GM12891 (cell line): Measurements from ENCODE around the gene RABAC1.

ENCODE experiments used
- DNase-seq: peaks from one replicate; pipeline ENCODE4 v3.0.0; 2011; ENCODE audit warnings: low spot score; ENCODE audit not compliant: insufficient read length
- FAIRE-seq: peaks from 2 replicates; lab custom pipeline; 2011; peaks lifted over from hg19 to GRCh38; lab: Jason Lieb, UNC
- PAX5 ChIP-seq: IDR thresholded peaks from 2 replicates; pipeline ENCODE4 v1.6.1; 2011; ENCODE audit warnings: low read length, moderate library complexity, mild to moderate bottlenecking; ENCODE audit not compliant: insufficient read depth, severe bottlenecking
- POLR2A ChIP-seq: IDR thresholded peaks from 2 replicates; pipeline ENCODE4 v1.6.1; 2011; ENCODE audit warnings: low read depth, low read length, control low read depth
- POLR2AphosphoS5 ChIP-seq: IDR thresholded peaks from 2 replicates; pipeline ENCODE4 v1.6.1; 2011; ENCODE audit warnings: low read depth, low read length, control low read depth
- POU2F2 ChIP-seq: IDR thresholded peaks from 2 replicates; pipeline ENCODE4 v1.6.1; 2011; ENCODE audit warnings: low read depth, mild to moderate bottlenecking, control low read depth, low read length, moderate library complexity
- SPI1 ChIP-seq: IDR thresholded peaks from 2 replicates; pipeline ENCODE4 v1.6.1; 2011; ENCODE audit warnings: low read depth, low read length, control low read depth
- TAF1 ChIP-seq: IDR thresholded peaks from 2 replicates; pipeline ENCODE4 v1.6.1; 2011; ENCODE audit warnings: low read depth, low read length, control low read depth

The RABAC1 gene

DNA sequence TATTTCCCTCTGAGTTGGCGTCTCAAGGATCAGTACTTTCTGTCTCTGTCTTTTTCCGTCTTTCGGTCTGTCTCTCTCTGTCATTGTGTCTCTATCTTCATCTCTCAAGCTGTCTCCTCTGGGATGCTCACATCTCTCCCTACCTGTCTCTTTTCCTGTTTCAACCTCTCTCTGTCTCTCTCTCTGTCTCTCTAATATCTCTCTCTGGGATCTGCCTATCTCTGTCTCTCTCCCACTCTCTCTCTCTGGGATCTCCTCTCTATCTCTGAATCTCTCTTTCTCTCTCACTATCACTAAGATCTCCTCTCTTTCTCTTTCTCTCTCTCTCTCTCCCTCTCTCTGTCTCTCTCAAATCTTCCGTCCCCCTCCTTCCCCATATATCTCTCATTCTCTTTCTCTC, 30.9 kb upstream of the RABAC1 start:
- FAIRE-seq: no peak
- DNase-seq: no peak
- TF ChIP-seq POLR2A (no peak), PAX5 (no peak), POLR2AphosphoS5 (no peak), TAF1 (no peak), POU2F2 (no peak), SPI1 (no peak)

DNA sequence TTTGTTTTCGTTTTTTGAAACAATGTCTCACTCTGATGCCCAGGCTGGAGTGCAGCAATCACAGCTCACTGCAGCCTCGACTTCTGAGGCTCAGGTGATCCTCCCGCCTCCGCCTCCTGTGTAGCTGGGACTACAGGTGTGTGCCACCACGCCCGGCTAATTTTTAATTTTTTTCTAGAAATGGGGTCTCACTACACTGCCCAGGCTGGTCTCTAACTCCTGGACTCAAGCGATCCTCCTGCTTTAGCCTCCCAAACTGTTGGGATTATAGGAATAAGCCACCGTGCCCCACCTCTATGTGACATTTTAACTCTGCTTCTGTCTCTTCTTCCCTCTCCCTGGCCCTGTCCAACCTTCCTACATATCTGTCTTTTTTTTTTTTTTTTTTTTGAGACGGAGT, 29.8 kb upstream of the RABAC1 start:
- no peak for FAIRE-seq
- DNase-seq: no peak
- TF ChIP-seq POU2F2 (no peak), SPI1 (no peak)

DNA sequence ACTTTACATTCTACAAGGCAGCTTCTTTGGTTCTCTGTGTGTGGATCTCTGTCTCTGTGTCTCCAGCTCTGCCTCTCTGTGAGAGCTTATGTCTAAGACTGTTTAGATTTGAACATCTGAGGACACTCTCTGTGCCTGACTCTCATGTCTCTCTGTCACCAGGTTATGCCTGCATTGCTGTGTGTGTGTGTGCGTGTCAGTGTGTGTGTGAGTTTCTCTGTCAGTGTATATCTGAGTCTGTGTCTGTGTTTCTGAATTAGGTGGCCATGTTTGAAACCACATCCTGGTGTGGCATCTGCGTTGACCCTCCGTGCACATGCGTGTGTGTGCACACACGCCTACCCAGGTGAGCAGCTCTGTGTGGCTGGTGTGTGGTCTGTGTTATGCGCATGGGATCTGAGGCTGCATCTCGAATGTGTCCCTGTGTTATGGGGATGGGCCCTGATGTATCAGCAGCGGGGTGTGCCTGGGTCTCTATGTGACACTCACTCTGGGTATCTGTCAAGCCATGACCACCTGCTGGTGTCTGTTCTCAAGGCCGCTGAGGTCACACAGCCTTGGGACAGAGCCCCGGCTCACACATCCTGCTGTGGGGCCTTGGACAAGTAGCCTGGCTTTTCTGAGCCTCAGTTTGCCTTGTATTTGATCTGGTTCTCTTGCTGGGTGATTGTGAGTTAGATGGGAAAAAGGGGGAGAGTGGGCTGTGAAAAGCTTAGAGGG, 28.2 kb upstream of the RABAC1 start:
- TF ChIP-seq POLR2A: no peak
- TF ChIP-seq PAX5: no peak
- TF ChIP-seq SPI1: no peak
- TF ChIP-seq POU2F2: no peak
- no peak for TF ChIP-seq TAF1
- no peak for TF ChIP-seq POLR2AphosphoS5
- FAIRE-seq: no peak
- no peak for DNase-seq

- no peak for FAIRE-seq
- no peak for DNase-seq
- TF ChIP-seq POU2F2 (no peak), POLR2AphosphoS5 (no peak), TAF1 (no peak), PAX5 (no peak), POLR2A (no peak), SPI1 (no peak)
Measured at GRCh38 chr19:41984961-41985360, 25.8 kb upstream of the RABAC1 start.

- no peak for FAIRE-seq
- TF ChIP-seq TAF1 (no peak), POLR2A (no peak), SPI1 (no peak), PAX5 (no peak), POU2F2 (no peak), POLR2AphosphoS5 (no peak)
- DNase-seq: no peak
Measured at GRCh38 chr19:41981724-41982123, 22.6 kb upstream of the RABAC1 start.

- no peak for TF ChIP-seq POU2F2
- no peak for TF ChIP-seq PAX5
- no peak for TF ChIP-seq TAF1
- no peak for TF ChIP-seq POLR2AphosphoS5
- TF ChIP-seq SPI1: no peak
- TF ChIP-seq POLR2A: no peak
- FAIRE-seq (no peak), DNase-seq (no peak)
Measured at GRCh38 chr19:41978470-41978869, 19.3 kb upstream of the RABAC1 start.

GRCh38 chr19:41977916-41978315, 18.8 kb upstream of the RABAC1 start:
- no peak for DNase-seq
- FAIRE-seq: no peak
- no peak for TF ChIP-seq POLR2AphosphoS5
- TF ChIP-seq SPI1: no peak
- TF ChIP-seq POLR2A: no peak
- no peak for TF ChIP-seq PAX5
- no peak for TF ChIP-seq POU2F2
- no peak for TF ChIP-seq TAF1

- TF ChIP-seq POU2F2 (no peak), POLR2AphosphoS5 (no peak), POLR2A (no peak), PAX5 (no peak), TAF1 (no peak), SPI1 (no peak)
- DNase-seq (no peak), FAIRE-seq (no peak)
Measured at GRCh38 chr19:41974652-41975051, 15.5 kb upstream of the RABAC1 start.

GRCh38 chr19:41971363-41971762, 12.2 kb upstream of the RABAC1 start:
- no peak for TF ChIP-seq PAX5
- no peak for TF ChIP-seq POU2F2
- TF ChIP-seq POLR2AphosphoS5: no peak
- TF ChIP-seq POLR2A: no peak
- no peak for TF ChIP-seq SPI1
- no peak for TF ChIP-seq TAF1

GRCh38 chr19:41969772-41970458, 10.8 kb upstream of the RABAC1 start:
- DNase-seq: no peak
- FAIRE-seq: no peak
- TF ChIP-seq POU2F2 (no peak), POLR2A (no peak), PAX5 (no peak), TAF1 (no peak), POLR2AphosphoS5 (no peak)

More at GRCh38 chr19:41971363-41971762, 12.2 kb upstream of the RABAC1 start:
- no peak for FAIRE-seq
- no peak for DNase-seq
